Body of pancreas (tissue), 4 donors: ENCODE data around the gene ASRGL1.

ENCODE experiments used
- POLR2A ChIP-seq, 3 donors: fragments of 450-650 bp; IDR thresholded peaks; one replicate each; pipeline ENCODE4 v1.6.1; 2016; ENCODE audit warnings: antibody characterized with exemption in 3 of 3, mild to moderate bottlenecking in 2 of 3
- TF ChIP-seq, protein P1 (sequence below), 7 experiments: fragments of 450-650 bp in 4 of 7; fragments of 200-600 bp in 3 of 7; sonication (generic) in 3 of 7; IDR thresholded peaks; one replicate each; pipeline ENCODE4 v1.5.1; 2016 to 2019; ENCODE audit warnings: antibody characterized with exemption in 7 of 7

DNA sequence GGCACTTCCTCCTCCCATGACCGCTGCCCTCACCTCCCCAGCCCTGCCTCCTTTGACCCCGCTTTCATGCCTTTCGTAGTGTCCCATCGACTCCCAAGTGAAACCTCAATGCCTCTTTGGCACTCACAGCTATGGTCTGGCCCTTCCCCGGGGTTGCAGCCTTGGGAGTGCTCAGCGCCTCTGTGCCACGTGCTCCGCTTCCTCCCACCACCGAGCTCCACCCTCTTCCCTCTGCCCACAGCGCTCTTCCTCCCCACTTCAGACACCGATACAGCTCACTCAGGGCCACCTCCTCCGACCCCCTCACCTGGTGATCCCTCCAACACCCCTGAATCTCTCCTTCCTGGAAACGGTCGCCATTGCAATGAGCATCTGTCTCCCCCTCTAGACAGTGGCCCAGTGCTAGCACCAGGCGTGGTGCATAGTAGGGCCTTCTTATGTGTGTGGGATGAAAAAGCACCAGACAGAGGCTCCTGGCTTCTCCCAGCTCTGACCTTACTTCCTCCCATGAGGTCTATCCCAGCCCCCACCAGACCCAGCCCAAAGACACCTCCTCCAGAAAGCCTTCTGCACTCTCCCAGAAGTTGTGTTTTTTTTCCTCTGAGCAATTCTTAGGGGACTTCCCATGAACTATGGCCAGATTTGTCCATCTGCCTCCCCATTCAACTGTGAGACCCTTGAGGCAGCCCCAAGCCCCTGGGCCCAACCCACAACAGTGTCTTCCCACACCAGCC lies 65.1 kb downstream of the ASRGL1 start:
- TF ChIP-seq, protein P1, sequence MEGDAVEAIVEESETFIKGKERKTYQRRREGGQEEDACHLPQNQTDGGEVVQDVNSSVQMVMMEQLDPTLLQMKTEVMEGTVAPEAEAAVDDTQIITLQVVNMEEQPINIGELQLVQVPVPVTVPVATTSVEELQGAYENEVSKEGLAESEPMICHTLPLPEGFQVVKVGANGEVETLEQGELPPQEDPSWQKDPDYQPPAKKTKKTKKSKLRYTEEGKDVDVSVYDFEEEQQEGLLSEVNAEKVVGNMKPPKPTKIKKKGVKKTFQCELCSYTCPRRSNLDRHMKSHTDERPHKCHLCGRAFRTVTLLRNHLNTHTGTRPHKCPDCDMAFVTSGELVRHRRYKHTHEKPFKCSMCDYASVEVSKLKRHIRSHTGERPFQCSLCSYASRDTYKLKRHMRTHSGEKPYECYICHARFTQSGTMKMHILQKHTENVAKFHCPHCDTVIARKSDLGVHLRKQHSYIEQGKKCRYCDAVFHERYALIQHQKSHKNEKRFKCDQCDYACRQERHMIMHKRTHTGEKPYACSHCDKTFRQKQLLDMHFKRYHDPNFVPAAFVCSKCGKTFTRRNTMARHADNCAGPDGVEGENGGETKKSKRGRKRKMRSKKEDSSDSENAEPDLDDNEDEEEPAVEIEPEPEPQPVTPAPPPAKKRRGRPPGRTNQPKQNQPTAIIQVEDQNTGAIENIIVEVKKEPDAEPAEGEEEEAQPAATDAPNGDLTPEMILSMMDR (IDR thresholded peaks at IDR 0.05), result no peak
- no peak for TF ChIP-seq POLR2A (IDR thresholded peaks at IDR 0.05)
